Measurements from ENCODE around the gene PRSS36. TPM values are rescaled to one million over a fixed set of nuclear protein-coding genes. Genes with fewer than 3 reads are reported as not detected.

Gene PRSS36
- polyA plus RNA-seq, 3 donors: 3.1 to 4.2 (median 3.4) TPM

- H3K9me3 Mint-ChIP-seq: no peaks in the 10 kb centered on the region
- peaks cover 91 to 100% of the 10 kb centered on the region in 2 donors for H3K36me3 ChIP-seq (replicated peaks in 1 of 2; ENCODE audit: control insufficient read depth in 1 of 2, insufficient read depth in 2 of 2, low read length in 2 of 2)
- peaks cover 31% of the 10 kb centered on the region for H3K4me1 Mint-ChIP-seq
- H3K27me3 ChIP-seq (ENCODE audit: control insufficient read depth in 2 of 2, insufficient read depth in 2 of 2, low read length in 2 of 2): no peaks in the 10 kb centered on the region
- H3K27ac Mint-ChIP-seq: peak overlapping the region in 1 of 7 donors; percentile 2
- H3K27ac ChIP-seq (ENCODE audit: low read depth in 1 of 2, low read length in 2 of 2): no peak overlapping the region
- peaks cover 90% of the 10 kb centered on the region for H3K79me2 ChIP-seq (ENCODE audit: insufficient read depth, low read length)
- no peak overlapping the region for H3K4me3 ChIP-seq (replicated peaks in 1 of 3; ENCODE audit: low read depth in 2 of 3, low read length in 3 of 3)
- H3K9ac ChIP-seq (ENCODE audit: insufficient read depth, low read length, poor library complexity, severe bottlenecking): no peak overlapping the region
- peaks cover 24 to 25% of the 10 kb centered on the region in 2 donors for H3K4me1 ChIP-seq (ENCODE audit: control insufficient read depth in 1 of 2, insufficient read depth in 2 of 2, low read length in 2 of 2)
- TF ChIP-seq, protein P1, sequence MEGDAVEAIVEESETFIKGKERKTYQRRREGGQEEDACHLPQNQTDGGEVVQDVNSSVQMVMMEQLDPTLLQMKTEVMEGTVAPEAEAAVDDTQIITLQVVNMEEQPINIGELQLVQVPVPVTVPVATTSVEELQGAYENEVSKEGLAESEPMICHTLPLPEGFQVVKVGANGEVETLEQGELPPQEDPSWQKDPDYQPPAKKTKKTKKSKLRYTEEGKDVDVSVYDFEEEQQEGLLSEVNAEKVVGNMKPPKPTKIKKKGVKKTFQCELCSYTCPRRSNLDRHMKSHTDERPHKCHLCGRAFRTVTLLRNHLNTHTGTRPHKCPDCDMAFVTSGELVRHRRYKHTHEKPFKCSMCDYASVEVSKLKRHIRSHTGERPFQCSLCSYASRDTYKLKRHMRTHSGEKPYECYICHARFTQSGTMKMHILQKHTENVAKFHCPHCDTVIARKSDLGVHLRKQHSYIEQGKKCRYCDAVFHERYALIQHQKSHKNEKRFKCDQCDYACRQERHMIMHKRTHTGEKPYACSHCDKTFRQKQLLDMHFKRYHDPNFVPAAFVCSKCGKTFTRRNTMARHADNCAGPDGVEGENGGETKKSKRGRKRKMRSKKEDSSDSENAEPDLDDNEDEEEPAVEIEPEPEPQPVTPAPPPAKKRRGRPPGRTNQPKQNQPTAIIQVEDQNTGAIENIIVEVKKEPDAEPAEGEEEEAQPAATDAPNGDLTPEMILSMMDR (IDR thresholded peaks at IDR 0.05): no peak
- peaks cover 100% of the 10 kb centered on the region for H4K20me1 ChIP-seq (ENCODE audit: insufficient read depth, low read length)
- H3K4me3 Mint-ChIP-seq: no peak overlapping the region
- WGBS (ENCODE audit: insufficient coverage): no CpG with 5 or more reads among the region's 2 CpGs
- peaks cover 0 to 2% (median 0%) of the 10 kb centered on the region in 3 donors for H3K27me3 Mint-ChIP-seq (ENCODE audit: low read depth in 3 of 3)
- no peak overlapping the region for H3K4me2 ChIP-seq (replicated peaks; ENCODE audit: extremely low read depth, low read length, poor library complexity, severe bottlenecking)
- no peak overlapping the region for H2AFZ ChIP-seq (ENCODE audit: insufficient read depth, low read depth, low read length, poor library complexity, severe bottlenecking)
- H3K36me3 Mint-ChIP-seq: peaks cover 93 to 99% of the 10 kb centered on the region in 2 donors
- intact Hi-C loops (cut with micrococcal nuclease): no loop called here
- DNase-seq: no peak
- no peaks in the 10 kb centered on the region for H3K9me3 ChIP-seq (replicated peaks in 1 of 2; ENCODE audit: control insufficient read depth in 1 of 2, insufficient read depth in 1 of 2, low read length in 2 of 2)
These were observed 39.5 kb upstream of the PRSS36 start for GRCh38 chr16:31189412-31189778.

DNA sequence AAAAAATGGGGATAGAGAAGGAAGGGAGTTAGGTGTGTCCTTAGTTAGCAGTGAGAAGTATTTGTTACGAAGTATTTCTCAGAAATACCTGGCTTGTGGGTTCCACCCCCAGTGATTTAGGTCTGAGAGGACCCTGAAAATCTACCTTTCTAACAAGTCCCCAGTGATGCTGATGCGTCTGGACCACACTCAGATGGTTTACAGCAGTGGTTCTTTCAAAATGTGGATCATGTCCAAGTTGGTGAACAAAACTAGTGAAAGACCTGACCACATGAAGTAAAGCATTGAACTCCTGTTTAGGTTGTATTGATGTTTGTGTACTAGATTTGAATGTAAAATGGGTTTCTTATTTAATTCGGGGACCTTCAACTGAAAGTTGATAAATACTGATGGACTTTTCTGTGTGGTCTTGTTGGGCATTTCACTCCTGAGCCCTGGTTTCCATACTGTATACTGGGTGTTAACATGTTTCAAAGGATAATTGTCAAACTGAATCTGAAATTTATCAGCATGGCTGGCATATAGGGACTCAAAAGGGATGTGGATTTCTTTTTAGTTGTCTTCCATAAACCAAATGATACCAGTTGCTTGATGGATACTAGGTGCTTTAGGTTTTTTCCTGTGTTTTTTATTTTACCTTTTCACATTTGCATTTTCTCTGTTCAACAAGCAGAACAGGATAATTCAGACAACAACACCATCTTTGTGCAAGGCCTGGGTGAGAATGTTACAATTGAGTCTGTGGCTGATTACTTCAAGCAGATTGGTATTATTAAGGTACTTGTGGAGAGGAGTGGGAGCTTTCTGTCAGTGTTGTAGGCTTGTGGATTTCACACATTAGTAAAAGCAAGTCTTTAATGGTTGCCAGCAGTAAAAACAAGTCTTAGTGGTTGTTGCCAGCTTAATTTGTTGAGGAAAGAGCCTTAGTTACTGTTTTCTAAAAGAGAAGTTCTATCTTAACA is 38.9 kb upstream of the PRSS36 start:
- Mint-ChIP-seq H3K9me3 (no peaks in the 10 kb centered on the region), H3K4me3 (no peak overlapping the region), H3K27me3 (ENCODE audit: low read depth in 3 of 3) (peaks cover 0 to 2% (median 0%) of the 10 kb centered on the region in 3 donors), H3K36me3 (peaks cover 92 to 99% of the 10 kb centered on the region in 2 donors), H3K27ac (peak overlapping the region in 2 of 7 donors; percentile 16 to 30), H3K4me1 (peaks cover 34% of the 10 kb centered on the region)
- Histone ChIP-seq H3K36me3 (replicated peaks in 1 of 2; ENCODE audit: control insufficient read depth in 1 of 2, insufficient read depth in 2 of 2, low read length in 2 of 2) (peaks cover 91 to 100% of the 10 kb centered on the region in 2 donors), H3K27me3 (ENCODE audit: control insufficient read depth in 2 of 2, insufficient read depth in 2 of 2, low read length in 2 of 2) (no peaks in the 10 kb centered on the region), H4K20me1 (ENCODE audit: insufficient read depth, low read length) (peaks cover 100% of the 10 kb centered on the region), H3K9ac (ENCODE audit: insufficient read depth, low read length, poor library complexity, severe bottlenecking) (no peak overlapping the region), H3K4me1 (ENCODE audit: control insufficient read depth in 1 of 2, insufficient read depth in 2 of 2, low read length in 2 of 2) (peaks cover 25 to 27% of the 10 kb centered on the region in 2 donors), H3K27ac (ENCODE audit: low read depth in 1 of 2, low read length in 2 of 2) (no peak overlapping the region), H2AFZ (ENCODE audit: insufficient read depth, low read depth, low read length, poor library complexity, severe bottlenecking) (no peak overlapping the region), H3K4me2 (replicated peaks; ENCODE audit: extremely low read depth, low read length, poor library complexity, severe bottlenecking) (no peak overlapping the region), H3K9me3 (replicated peaks in 1 of 2; ENCODE audit: control insufficient read depth in 1 of 2, insufficient read depth in 1 of 2, low read length in 2 of 2) (no peaks in the 10 kb centered on the region), H3K4me3 (replicated peaks in 1 of 3; ENCODE audit: low read depth in 2 of 3, low read length in 3 of 3) (no peak overlapping the region), H3K79me2 (ENCODE audit: insufficient read depth, low read length) (peaks cover 90% of the 10 kb centered on the region)
- 100% methylated on average over 1 of the region's 3 CpGs for WGBS (ENCODE audit: insufficient coverage)
- DNase-seq: no peak
- intact Hi-C loops (cut with micrococcal nuclease): no loop called here
- TF ChIP-seq, protein P1 (IDR thresholded peaks at IDR 0.05): no peak
